ACC112 (cell line): ENCODE measurements around the gene CLDN5.

Experiments used
- H2AFZ ChIP-seq: fragments of 200-600 bp; sonication (generic); one replicate; pipeline ENCODE4 v1.6.0; 2017; ENCODE audit warnings: antibody characterized with exemption, low read length; ENCODE audit not compliant: unreplicated experiment
- H3K27ac ChIP-seq: fragments of 200-600 bp; sonication (generic); 2 replicates; pipeline ENCODE4 v1.5.1; 2014; ENCODE audit warnings: low read depth, mild to moderate bottlenecking, antibody characterized with exemption, low read length, moderate library complexity
- H3K27me3 ChIP-seq: fragments of 200-600 bp; sonication (generic); 2 replicates; pipeline ENCODE4 v1.6.1; 2014; ENCODE audit warnings: mild to moderate bottlenecking, antibody characterized with exemption, low read length, moderate library complexity, mixed read lengths; ENCODE audit not compliant: insufficient read depth
- H3K36me3 ChIP-seq: fragments of 200-600 bp; sonication (generic); 2 replicates; pipeline ENCODE4 v1.6.1; 2016; ENCODE audit warnings: mild to moderate bottlenecking, antibody characterized with exemption, low read length, moderate library complexity, mixed read lengths; ENCODE audit not compliant: insufficient read depth
- H3K4me1 ChIP-seq: fragments of 200-600 bp; sonication (generic); one replicate; pipeline ENCODE4 v1.6.1; 2016; ENCODE audit warnings: low read length, mixed read lengths; ENCODE audit not compliant: insufficient read depth, unreplicated experiment, control insufficient read depth
- H3K4me3 ChIP-seq: fragments of 200-600 bp; sonication (generic); 2 replicates; pipeline ENCODE4 v1.5.1; 2014; ENCODE audit warnings: mild to moderate bottlenecking, low read depth, low read length
- H3K79me2 ChIP-seq: fragments of 200-600 bp; sonication (generic); one replicate; pipeline ENCODE4 v1.6.0; 2016; ENCODE audit warnings: low read length; ENCODE audit not compliant: control insufficient read depth, unreplicated experiment, insufficient read depth

CLDN5 gene

DNA sequence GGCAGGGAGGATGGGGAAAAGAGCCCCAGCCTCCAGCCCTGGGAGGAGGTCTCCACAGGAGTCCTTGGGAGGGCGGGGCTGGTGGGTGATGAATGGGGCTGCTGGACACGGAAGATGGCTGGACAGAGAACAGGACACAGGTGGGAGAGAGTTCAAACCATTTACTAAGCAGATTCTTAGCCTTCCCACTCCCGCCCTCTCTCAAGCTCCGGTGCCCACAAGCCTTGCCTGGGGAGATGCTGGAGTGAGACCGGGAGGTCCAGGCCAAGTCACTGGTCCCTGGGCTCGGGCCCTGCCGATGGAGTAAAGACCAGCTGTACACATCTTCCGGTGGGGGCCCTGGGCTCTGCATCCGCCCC lies 1.4 kb downstream of the CLDN5 start:
- no peaks in the 10 kb centered on the region for H3K4me1 ChIP-seq
- no peaks in the 10 kb centered on the region for H3K36me3 ChIP-seq
- H3K4me3 ChIP-seq = 0 out of 2 replicates have a peak overlapping the region, but pooled peaks have one; percentile 50
- no peak overlapping the region for H2AFZ ChIP-seq
- peaks cover 10% of the 10 kb centered on the region; the same call in 1 of the 2 replicates for H3K27me3 ChIP-seq
- H3K27ac ChIP-seq = no peak overlapping the region
- H3K79me2 ChIP-seq = no peaks in the 10 kb centered on the region

DNA sequence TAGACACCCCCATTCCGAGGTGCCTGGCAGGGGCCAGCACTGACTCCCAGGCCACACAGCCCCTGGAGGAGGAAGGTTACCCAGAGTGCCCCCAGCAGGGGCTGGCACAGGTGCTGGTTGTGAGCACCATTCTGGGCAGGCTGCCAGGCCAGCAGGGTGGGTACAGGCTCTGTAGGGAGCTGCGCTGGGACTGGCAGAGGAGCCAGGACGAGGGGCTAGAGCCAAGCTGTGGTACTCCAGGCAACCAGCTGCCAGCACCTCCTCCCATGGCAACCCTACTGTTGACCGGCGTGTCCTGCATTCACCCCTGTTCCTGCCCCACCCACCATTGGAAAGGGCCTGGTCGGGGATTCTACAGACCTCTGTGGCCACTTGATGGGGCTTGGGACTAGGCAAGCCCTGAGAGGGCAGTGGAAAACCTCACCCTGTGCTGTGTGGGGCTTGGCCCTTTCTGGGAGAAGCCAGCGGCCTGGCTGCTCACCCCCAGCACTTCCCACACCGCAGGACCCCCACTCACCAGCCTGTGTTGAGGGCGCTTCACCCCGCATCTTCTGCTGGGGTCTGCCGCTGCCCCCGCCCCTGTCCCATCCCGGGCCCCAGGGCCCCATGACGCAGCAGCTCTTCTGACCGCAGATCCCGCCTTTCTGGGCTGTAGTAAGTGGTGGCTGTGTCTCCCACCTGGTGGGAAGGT lies 1.9 kb downstream of the CLDN5 start:
- H3K27me3 ChIP-seq = peaks cover 10% of the 10 kb centered on the region; the same call in 1 of the 2 replicates

DNA sequence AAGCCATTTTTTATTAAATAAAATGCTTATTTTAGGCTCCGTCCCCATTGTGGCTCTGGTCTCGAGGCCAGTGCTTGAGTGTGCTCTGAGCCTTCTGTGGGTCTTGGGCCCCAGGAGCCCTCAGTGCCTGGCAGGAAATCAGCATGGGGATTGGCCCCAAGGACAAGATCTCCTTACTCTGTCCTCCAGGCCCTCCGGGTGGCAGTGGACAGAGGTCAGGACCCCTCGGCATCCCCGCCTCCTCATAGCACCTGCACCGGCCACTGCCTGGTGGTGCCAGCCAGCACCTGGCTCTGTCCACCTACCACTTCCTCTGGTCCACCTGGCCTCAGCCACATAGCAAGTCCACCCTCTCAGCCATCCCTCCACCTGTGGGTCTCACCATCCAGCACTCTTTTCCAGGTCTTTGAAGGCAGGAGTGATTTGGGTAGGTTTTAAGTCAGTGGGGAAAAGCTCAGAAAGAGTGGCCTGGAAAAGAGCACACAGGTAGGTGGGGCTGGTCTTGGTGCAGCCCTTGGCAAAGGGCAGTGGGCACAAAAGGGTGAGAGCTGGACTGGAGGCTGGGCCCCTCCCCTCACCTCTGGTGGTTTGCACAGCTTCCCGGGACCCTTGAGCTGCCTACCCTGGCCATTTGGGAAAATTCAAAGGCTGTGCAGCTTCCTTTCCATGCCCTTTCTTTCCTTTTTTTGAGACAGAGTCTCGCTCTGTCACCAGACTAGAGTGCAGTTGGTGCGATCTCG lies 3.5 kb downstream of the CLDN5 start:
- H3K79me2 ChIP-seq = no peaks in the 10 kb centered on the region
- no peak overlapping the region for H3K4me3 ChIP-seq
- H2AFZ ChIP-seq = no peak overlapping the region
- no peaks in the 10 kb centered on the region for H3K4me1 ChIP-seq
- peaks cover 10% of the 10 kb centered on the region; the same call in 1 of the 2 replicates for H3K27me3 ChIP-seq
- H3K27ac ChIP-seq = no peak overlapping the region
- no peaks in the 10 kb centered on the region for H3K36me3 ChIP-seq

More for the DNA sequence above, 1.9 kb downstream of the CLDN5 start:
- no peak overlapping the region for H2AFZ ChIP-seq
- H3K79me2 ChIP-seq = no peaks in the 10 kb centered on the region
- H3K36me3 ChIP-seq = no peaks in the 10 kb centered on the region
- no peak overlapping the region for H3K27ac ChIP-seq
- no peak overlapping the region for H3K4me3 ChIP-seq
- no peaks in the 10 kb centered on the region for H3K4me1 ChIP-seq

DNA sequence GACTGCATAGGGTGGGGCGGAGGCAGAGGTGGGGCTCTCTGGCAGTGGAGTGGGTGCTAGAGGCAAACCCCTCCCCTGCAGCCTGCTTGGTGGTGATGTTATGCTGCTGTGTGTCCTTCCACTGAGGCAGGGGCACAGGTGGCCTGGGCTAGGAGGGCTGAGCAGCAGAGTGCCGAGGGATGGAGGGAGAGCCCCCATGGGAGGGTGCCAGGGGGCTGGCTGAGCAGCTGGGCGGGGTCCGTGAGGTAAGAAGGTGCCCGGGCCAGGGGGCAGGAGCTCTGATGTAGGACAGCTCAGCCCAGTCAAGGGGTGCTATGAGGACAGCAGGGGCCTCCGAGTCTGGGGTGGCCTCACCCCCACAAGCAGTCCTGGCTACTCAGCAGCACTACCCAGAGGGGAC lies 4.2 kb downstream of the CLDN5 start:
- peaks cover 10% of the 10 kb centered on the region; the same call in 1 of the 2 replicates for H3K27me3 ChIP-seq
- H3K79me2 ChIP-seq = no peaks in the 10 kb centered on the region
- no peak overlapping the region for H3K27ac ChIP-seq
- H3K4me3 ChIP-seq = no peak overlapping the region
- H3K36me3 ChIP-seq = 0 out of 2 replicates have a peak, but pooled peaks cover 4% of the 10 kb centered on the region
- peaks cover under 1% of the 10 kb centered on the region for H3K4me1 ChIP-seq
- no peak overlapping the region for H2AFZ ChIP-seq

DNA sequence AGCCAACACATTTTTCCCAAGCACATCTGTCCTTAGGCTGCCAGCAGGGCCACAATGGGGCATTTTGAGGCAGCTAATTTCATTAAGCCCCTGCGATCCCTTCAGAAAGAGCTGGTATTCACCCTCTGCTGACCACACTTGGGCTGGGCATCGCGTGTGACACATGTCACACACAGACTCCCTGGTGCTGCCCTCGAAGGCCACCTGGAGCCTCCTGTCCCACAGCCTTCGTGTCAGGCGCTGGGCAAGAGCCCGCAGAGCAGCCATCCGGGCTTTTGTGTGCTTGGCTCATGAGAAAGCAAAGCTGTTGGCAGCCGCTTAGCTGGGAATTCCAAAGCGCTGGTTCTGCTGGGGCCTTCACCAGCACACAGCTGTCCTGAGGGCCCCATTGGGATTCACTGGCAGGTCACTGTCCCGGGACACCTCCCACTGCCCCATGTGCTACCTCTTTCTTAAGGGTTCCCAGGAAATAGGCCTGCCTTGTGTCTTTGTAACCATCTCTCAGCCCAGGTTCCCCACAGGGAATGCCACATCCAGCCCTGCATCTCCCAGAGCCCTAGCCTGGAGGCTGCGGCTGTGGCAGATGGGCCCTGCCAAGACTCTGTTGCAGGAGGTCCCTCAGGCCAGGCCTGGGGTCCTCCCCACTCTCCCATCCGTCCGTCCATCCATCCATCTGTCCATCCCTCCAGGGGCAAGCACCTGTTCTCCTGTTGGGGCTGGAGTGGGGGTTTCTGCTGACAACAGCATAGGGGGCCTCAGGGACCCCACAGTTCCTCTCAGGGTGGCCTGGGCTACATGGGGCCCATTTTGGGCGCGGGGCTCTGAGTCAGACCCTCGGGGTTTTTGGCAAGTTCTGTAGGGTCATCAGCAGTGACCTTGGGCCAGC lies 4.9 kb downstream of the CLDN5 start:
- H3K79me2 ChIP-seq = no peaks in the 10 kb centered on the region
- no peak overlapping the region for H2AFZ ChIP-seq
- H3K36me3 ChIP-seq = 0 out of 2 replicates have a peak, but pooled peaks cover 4% of the 10 kb centered on the region
- H3K27me3 ChIP-seq = peaks cover 5% of the 10 kb centered on the region; the same call in 1 of the 2 replicates
- H3K4me1 ChIP-seq = peaks cover 3% of the 10 kb centered on the region
- no peak overlapping the region for H3K27ac ChIP-seq
- H3K4me3 ChIP-seq = no peak overlapping the region

DNA sequence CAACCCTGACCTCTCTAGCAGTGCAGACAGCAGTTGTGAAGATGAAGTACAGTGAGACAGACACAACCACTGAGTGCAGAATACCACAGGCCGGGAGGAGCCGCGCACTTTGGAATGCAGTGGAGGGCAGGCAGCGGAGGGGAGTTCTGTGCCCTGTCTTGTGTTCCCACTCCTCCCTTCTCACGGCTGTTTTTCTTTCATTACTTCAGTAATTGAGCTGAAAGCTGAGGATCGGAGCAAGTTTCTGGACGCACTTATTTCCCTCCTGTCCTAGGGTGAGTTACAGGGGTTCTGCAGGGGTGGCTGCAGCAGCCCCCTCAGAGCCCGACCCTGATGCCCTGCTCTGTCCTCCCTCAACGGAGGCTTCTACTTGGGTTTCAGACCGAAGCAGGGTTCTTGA lies 5.6 kb downstream of the CLDN5 start:
- Histone ChIP-seq H3K36me3 (0 out of 2 replicates have a peak, but pooled peaks cover 8% of the 10 kb centered on the region), H3K4me3 (no peak overlapping the region), H3K4me1 (peaks cover 3% of the 10 kb centered on the region), H2AFZ (no peak overlapping the region), H3K27ac (no peak overlapping the region), H3K79me2 (no peaks in the 10 kb centered on the region), H3K27me3 (no peaks in the 10 kb centered on the region)

DNA sequence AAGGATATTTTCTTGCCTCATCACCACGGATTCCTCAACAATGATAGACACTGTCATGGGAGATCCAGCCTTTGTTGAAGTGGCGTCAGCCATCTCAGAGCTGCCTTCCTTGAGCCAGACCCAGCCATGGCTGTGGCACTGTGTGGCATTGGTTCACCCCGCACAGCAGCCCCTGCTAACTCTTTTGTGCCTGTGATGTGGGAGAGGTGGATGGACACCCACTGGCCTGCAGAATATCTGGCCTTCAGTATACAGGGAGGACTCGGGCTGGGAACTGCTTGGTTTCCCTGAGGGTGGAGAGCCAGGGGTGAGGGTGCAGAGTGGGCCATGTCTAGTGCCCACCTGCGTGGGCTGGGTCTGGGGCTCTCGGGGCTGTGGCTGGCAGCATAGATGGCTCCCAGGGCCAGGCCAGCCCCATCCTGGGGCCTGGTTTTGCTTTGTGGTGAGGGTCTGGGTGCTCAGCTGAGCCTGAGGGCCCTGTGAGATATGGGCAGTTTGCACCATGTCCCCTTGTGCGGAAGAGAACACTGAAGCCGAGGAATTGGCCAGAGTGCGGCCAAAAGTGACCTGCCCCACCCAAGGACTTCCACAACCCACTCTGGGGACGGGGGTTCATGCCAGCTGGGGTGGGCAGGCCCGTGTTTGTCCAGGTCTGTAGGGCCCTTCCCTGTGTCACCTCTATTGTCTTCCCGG lies 6.1 kb downstream of the CLDN5 start:
- Histone ChIP-seq H3K4me3 (no peak overlapping the region), H3K27ac (no peak overlapping the region), H3K4me1 (peaks cover 3% of the 10 kb centered on the region), H3K79me2 (no peaks in the 10 kb centered on the region), H2AFZ (no peak overlapping the region), H3K36me3 (0 out of 2 replicates have a peak, but pooled peaks cover 8% of the 10 kb centered on the region), H3K27me3 (no peaks in the 10 kb centered on the region)

DNA sequence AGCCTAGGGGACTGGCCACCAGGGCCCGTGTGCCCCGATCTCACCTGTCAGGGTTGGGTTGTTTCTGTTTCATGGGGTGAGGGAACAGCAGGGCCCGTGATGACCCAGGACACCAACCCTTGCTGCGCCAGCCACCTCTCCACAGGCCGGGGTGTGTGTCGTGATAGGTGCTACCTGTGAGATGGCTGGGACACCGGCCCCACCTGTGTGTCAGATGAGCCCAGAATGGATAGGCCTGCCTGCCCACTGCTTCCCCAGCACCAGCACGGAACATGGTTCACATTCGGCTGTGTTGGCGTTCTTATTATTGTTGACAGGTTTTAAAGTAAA lies 7.1 kb downstream of the CLDN5 start:
- Histone ChIP-seq H3K4me1 (peaks cover 3% of the 10 kb centered on the region), H2AFZ (no peak overlapping the region), H3K79me2 (no peaks in the 10 kb centered on the region), H3K36me3 (0 out of 2 replicates have a peak, but pooled peaks cover 8% of the 10 kb centered on the region), H3K27me3 (no peaks in the 10 kb centered on the region), H3K4me3 (no peak overlapping the region), H3K27ac (no peak overlapping the region)

DNA sequence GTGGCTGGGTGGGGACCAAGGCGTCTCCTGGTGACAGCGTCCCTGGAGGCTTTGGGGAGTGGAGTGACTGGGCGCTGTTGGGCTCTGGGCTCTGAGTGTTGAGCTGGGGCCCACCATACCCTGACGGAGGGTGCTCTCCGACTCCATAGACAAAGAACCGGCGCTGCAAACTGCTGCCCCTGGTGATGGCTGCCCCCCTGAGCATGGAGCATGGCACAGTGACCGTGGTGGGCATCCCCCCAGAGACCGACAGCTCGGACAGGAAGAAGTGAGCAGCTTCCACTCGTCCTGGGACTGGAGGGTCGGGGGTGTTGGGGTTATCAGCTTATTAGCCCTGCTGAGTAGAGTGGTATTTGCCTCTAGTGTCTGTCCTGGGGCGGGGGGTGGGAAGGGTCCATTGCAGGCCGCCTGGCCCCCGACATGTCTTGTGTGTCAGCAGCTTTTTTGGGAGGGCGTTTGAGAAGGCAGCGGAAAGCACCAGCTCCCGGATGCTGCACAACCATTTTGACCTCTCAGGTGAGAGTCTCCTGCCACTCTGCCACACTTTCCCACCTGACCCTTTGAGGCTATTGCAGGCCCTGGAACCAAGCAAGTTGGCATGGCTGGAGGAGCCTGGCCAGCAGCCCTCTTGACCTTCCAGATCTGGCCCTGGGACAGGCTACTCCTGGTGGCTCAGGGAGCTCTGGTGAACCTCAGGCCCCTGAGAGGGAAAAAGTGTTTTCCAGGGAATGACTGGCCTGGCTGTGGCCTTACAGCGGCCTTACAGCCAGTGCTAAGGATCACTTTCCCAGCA lies 7.6 kb downstream of the CLDN5 start:
- Histone ChIP-seq H3K27ac (no peak overlapping the region), H3K27me3 (no peaks in the 10 kb centered on the region), H3K4me1 (peaks cover 3% of the 10 kb centered on the region), H3K79me2 (no peaks in the 10 kb centered on the region), H3K36me3 (0 out of 2 replicates have a peak, but pooled peaks cover 8% of the 10 kb centered on the region), H3K4me3 (no peak overlapping the region), H2AFZ (no peak overlapping the region)
